Measurements from ENCODE around the gene C1orf141.

GRCh38 chr1:67143966-67144365, 9.2 kb upstream of the C1orf141 start:
- TF ChIP-seq CTCF (IDR thresholded peaks at IDR 0.05) (no peak), POLR2A (IDR thresholded peaks at IDR 0.05) (no peak), EP300 (IDR thresholded peaks at IDR 0.05) (no peak)
